ENCODE results near the gene RASAL2. TPM values are rescaled to one million over a fixed set of nuclear protein-coding genes. Genes with fewer than 3 reads are reported as not detected.

RASAL2 gene
- total and polyA plus RNA-seq, 2 of the 4 experiments (the other 2 are of a cell fraction), result 13.1 to 20.6 TPM

DNA sequence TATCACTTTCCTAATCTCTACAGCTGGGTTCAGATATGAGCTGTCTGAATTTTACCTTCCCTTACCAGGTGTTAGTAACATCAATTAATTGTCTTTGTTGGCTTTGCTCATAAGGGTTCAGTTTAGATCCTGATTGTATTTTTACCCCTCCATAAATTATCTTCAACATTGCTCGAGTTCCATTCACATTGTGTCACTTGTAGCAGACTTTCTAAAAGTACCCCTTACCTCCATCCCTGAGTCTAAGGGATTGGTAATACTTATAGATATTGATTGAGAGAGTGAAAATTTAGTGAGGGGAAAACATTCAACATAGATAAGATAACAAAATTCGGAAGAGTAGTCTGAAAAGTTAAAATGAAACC lies 7.3 kb downstream of the RASAL2 start:
- no peaks in the 10 kb centered on the region for H3K9me3 ChIP-seq (ENCODE audit: control insufficient read depth, insufficient read depth, low read length)
- H4K8ac ChIP-seq (ENCODE audit: low read depth in 2 of 2, low read length in 2 of 2), result no peak overlapping the region
- no peak overlapping the region for H2BK120ac ChIP-seq (ENCODE audit: low read depth, low read length)
- no peak overlapping the region for H3K4ac ChIP-seq (ENCODE audit: low read depth, low read length)
- no peaks in the 10 kb centered on the region; the same call in 1 of the 2 replicates for H4K20me1 ChIP-seq (ENCODE audit: insufficient read depth, low read length)
- no peaks in the 10 kb centered on the region; the same call in 1 of the 2 replicates for H3K9me1 ChIP-seq (ENCODE audit: insufficient read depth, low read length)
- no peak overlapping the region for H2BK15ac ChIP-seq (ENCODE audit: low read depth, low read length)
- H3K4me2 ChIP-seq (ENCODE audit: low read depth, low read length), result peak overlapping the region; percentile 27; the same call in 1 of the 2 replicates
- no peak overlapping the region for H2AFZ ChIP-seq (replicated peaks; ENCODE audit: low read length, poor library complexity)
- in situ Hi-C loops (cut with MboI; ENCODE audit: low sequenced_read_pairs), result loop anchor here (10.0 kb wide), 1 partner anchor 174 kb away; no protein-coding TSS in a partner anchor
- no peak overlapping the region for H3K18ac ChIP-seq (ENCODE audit: low read depth, low read length)
- intact Hi-C loops (cut with micrococcal nuclease), result no loop called here
- no peak overlapping the region for H2BK20ac ChIP-seq (ENCODE audit: low read depth, low read length)
- no peak for ATAC-seq (ENCODE audit: low read depth)
- no peaks in the 10 kb centered on the region for H3K36me3 ChIP-seq (ENCODE audit: control insufficient read depth, insufficient read depth, low read length)
- H3K4me1 ChIP-seq (ENCODE audit: control insufficient read depth, insufficient read depth, low read length), result peaks cover 11% of the 10 kb centered on the region; the same call in 1 of the 2 replicates
- TF ChIP-seq NFE2L2 (IDR thresholded peaks at IDR 0.05; ENCODE audit: low read depth, low read length) (no peak), RFX5 (IDR thresholded peaks at IDR 0.05; ENCODE audit: low read depth, low read length) (no peak)
- peaks cover 17 to 39% of the 10 kb centered on the region in 2 experiments for H3K79me1 ChIP-seq (ENCODE audit: low read depth in 1 of 2, low read length in 2 of 2)
- ChIA-PET CTCF (no interaction called here), POLR2A (ENCODE audit: unreplicated experiment) (no interaction called here)
- H2BK5ac ChIP-seq (ENCODE audit: low read depth, low read length, poor library complexity, severe bottlenecking), result no peak overlapping the region
- H4K91ac ChIP-seq (ENCODE audit: insufficient read depth, low read depth, low read length), result no peak overlapping the region
- no peak overlapping the region for H3K27ac ChIP-seq (ENCODE audit: insufficient read depth, low read length)
- H3K23ac ChIP-seq (ENCODE audit: low read depth, low read length), result peak overlapping the region; percentile 53; the same call in 1 of the 2 replicates
- H3K4me3 ChIP-seq (ENCODE audit: insufficient read depth, low read depth, low read length), result no peak overlapping the region
- dilution Hi-C loops (cut with HindIII; ENCODE audit: low sequenced_read_pairs, unreplicated experiment), result no loop called here
- no TSS peak for BruUV-seq (replicated peaks)
- no peak overlapping the region; the same call in 1 of the 2 replicates for H3K14ac ChIP-seq (replicated peaks; ENCODE audit: low read depth, low read length)
- no peaks in the 10 kb centered on the region for H3K27me3 ChIP-seq (ENCODE audit: control insufficient read depth, insufficient read depth, low read length)
- H2AK5ac ChIP-seq (ENCODE audit: low read depth, low read length), result no peak overlapping the region
- H3K9ac ChIP-seq (ENCODE audit: low read depth, low read length), result no peak overlapping the region
- H3K56ac ChIP-seq (ENCODE audit: extremely low read depth, insufficient read depth, low read length), result no peak overlapping the region
- no peak overlapping the region; the same call in 1 of the 2 replicates for H4K5ac ChIP-seq (ENCODE audit: low read depth, low read length)
- no peak overlapping the region for H2AK9ac ChIP-seq (replicated peaks; ENCODE audit: low read depth, low read length, poor library complexity)
- no peak for DNase-seq
- WGBS, 2 experiments (ENCODE audit: extremely low coverage in 2 of 2, insufficient read length in 1 of 2), result no CpG with 5 or more reads among the region's 2 CpGs
